Spleen (tissue), 7 donors: ENCODE data around the gene EFCAB11.

Source experiments
- POLR2A ChIP-seq, 3 donors: fragments of 450-650 bp; IDR thresholded peaks; one replicate each; pipeline ENCODE4 v1.5.1; 2017; ENCODE audit warnings: antibody characterized with exemption in 3 of 3, mild to moderate bottlenecking in 1 of 3
- TF ChIP-seq, protein P1 (sequence below), 11 experiments: fragments of 200-600 bp in 7 of 11; fragments of 450-650 bp in 4 of 11; sonication (generic) in 4 of 11; IDR thresholded peaks in 8 of 11; conservative IDR thresholded peaks in 3 of 11; 1 replicate in 7 of 11; 2 replicates in 4 of 11; pipeline versions ENCODE4 v1.4.0 to v1.8.0; 2016 to 2021; ENCODE audit warnings: antibody characterized with exemption in 11 of 11, inconsistent platforms in 4 of 11, mild to moderate bottlenecking in 1 of 11
- donor health status: DM: no; HTN: no; CAD: no; lungs with moderate emphysema.
- donor health status: DM: no; HTN: no; CAD: no.
- donor health status: DM: no; HTN: no; CAD: no.

DNA sequence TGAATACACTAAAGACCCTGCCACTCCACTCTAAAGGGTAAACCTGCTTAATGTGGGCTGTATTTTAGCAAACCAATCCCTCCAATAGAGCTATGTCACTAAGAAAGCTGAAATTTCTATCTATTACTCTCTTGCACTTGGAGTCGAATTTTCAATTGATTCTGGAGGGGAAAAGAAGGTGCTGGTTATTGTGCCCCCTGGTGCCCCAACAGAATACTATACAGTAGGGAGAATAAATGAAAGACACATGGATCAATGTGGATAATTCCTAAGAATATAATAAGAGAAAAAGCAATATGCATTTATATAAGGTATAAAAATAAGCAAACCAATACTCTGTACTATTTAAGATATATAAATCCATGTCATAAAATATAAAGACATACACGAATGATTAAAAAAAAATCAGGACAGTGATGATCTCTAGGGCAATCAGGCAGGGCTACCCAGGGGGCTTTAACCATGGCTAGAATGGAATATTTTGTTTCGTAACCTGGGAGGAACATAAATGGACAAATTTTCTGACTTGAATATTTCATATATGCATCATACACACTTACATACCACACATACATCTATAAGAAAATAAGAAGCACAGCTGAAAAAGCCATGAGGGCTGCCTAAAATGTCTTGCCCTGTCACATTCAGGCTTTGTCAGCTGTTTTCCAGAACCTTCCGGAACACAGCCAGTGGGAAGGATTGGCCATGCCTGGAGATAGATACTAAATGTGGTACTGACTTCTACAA is 54.4 kb downstream of the EFCAB11 start:
- TF ChIP-seq POLR2A (IDR thresholded peaks at IDR 0.05): no peak
- TF ChIP-seq, protein P1, sequence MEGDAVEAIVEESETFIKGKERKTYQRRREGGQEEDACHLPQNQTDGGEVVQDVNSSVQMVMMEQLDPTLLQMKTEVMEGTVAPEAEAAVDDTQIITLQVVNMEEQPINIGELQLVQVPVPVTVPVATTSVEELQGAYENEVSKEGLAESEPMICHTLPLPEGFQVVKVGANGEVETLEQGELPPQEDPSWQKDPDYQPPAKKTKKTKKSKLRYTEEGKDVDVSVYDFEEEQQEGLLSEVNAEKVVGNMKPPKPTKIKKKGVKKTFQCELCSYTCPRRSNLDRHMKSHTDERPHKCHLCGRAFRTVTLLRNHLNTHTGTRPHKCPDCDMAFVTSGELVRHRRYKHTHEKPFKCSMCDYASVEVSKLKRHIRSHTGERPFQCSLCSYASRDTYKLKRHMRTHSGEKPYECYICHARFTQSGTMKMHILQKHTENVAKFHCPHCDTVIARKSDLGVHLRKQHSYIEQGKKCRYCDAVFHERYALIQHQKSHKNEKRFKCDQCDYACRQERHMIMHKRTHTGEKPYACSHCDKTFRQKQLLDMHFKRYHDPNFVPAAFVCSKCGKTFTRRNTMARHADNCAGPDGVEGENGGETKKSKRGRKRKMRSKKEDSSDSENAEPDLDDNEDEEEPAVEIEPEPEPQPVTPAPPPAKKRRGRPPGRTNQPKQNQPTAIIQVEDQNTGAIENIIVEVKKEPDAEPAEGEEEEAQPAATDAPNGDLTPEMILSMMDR (IDR thresholded peaks at IDR 0.05 in 8 of 11, conservative IDR thresholded peaks at IDR 0.05 in 3 of 11): peak in 10 of 11 experiments; percentile 15 to 61 (median 46)
